Measurements from ENCODE around the gene CCNL2.

CCNL2 gene

GRCh38 chr1:1341549-1342021 is 57.5 kb downstream of the CCNL2 start:
- no peak for DNase-seq (ENCODE audit: low read depth)

- DNase-seq (ENCODE audit: low read depth) = no peak
Observed at GRCh38 chr1:1340791-1341548, 58.2 kb downstream of the CCNL2 start.

DNA sequence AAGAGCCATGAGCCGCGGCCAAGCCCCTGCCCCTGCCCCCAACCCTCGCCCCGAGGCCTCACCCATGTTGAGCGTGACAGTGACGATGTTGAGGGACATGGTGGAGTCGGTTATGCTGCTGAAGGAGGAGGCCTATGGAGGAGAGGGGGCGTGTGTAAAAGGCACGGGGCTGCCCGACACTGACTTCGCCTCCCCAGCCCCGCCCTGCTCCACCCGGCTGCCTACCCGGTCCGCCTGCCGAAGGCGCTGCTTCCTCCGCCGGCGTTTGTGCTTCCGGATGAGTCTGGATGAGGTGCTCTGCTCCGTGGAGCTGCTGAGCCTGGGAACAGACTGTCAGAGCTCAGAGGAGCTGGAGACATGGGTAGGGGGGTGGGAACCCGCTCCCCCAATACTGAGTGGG is 59.0 kb downstream of the CCNL2 start:
- no peak for DNase-seq (ENCODE audit: low read depth)

DNA sequence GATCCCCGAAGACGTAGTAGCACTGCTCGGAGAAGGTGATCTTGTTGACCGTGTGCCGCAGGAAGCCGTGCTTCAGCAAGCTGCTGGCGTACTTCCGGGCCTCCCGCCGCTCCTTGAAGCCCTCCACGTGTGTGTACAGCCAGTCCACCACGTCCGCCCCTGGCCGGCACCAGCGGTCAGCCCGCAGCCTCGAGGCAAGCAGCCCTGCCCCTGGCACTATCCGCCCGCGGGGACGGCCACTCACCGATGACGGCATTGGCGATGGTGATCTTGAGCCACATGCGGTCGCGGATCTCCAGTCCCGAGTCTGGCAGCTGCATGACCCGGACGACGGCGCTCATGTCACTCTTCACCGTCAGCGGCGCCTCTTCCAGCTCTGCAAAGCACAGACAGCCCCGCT is 60.9 kb downstream of the CCNL2 start:
- DNase-seq (ENCODE audit: low read depth) = no peak

GRCh38 chr1:1337793-1338147 is 61.4 kb downstream of the CCNL2 start:
- no peak for DNase-seq (ENCODE audit: low read depth)

DNA sequence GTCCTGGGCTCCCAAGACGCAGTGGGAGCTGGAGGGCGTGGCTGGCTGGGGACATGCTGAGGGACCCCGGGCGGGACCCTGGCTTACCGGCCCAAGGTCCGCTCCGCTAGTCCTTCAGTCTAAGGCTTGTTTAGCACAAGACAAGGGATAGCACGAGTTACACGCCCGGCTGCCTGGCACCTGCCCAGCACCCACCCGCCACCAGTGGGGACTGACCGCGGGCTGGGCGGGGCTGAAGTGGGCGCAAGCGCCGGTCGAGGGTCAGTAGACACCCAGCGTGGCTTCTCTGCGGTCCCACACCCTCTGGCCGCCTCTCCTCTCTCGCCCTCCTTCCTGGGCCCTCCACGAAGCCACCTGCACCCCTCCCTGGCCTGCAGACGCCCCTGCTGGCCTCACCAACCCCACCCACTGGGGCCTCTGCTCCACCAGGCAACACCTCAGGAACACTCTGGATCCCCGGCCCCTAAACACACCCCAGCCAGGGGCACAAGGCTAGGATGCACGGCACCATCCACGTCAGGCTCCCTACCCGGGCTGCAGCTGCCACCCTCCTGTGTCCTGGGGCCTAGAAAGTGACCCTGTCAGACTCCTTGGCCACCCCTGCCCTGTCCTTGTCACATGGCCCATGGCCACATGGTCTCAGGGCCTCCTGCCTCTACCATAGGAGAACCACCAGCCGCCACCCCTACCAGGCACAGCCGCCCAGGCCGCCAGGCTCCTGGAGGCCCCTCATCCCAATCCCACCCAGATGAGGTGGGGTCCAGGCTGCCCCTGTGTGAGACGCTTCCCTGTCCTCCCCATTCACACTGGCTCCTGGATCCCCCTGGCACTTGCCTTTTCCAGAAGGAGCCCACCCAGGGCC is 62.0 kb downstream of the CCNL2 start:
- no peak for DNase-seq (ENCODE audit: low read depth)

DNA sequence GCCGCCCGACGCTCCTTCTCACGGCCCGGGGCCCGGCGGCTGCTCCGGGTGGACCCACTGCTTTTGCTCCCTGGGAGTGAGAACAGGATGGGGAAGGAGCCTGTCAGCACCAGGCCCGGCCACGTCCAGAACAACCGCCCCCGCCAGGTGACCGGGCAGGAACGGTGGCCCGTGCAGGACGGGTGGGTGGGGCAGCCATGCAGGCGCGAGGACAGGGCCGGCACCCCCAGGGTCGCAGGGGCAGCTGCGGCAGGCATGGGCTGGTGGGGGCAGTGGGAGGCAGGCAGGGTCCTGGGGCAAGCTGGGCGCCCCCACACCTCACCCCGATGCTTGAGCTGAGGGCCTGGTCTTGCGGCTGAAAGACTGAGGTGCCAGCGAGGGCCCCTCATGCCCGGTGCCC is 62.7 kb downstream of the CCNL2 start:
- DNase-seq (ENCODE audit: low read depth) = no peak

DNA sequence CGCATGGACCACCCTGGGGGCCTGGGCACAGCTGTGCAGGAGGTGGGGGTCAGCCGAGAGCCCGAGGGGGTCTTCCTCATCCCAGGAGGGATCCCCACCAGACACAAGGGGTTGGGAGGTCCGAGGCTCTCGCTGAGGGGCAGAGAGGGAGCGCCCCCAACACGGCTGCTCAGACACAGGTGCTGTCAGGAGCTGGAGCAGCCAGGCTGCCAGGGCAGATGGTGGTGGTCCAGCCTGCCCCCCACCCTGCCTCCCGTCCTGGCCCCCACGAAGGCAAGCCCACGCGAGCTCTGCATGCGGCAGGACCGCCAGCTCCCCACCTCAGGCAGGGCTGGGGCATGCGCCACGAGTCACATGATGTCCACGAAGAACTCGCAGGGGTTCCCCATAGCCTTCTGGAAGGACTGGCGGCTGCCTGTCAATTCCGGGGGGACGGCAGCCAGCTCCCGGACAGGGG is 63.3 kb downstream of the CCNL2 start:
- DNase-seq (ENCODE audit: low read depth) = no peak
